IPS-20b (cell line): Measurements from ENCODE around the gene SLC6A19.

Source experiments
- H3K27ac ChIP-seq: one replicate; pipeline ENCODE4 v1.5.1; 2013; ENCODE audit warnings: low read length
- H3K27me3 ChIP-seq: 2 replicates; pipeline ENCODE4 v1.6.1; 2013; ENCODE audit warnings: mild to moderate bottlenecking, low read length, inconsistent platforms; ENCODE audit not compliant: insufficient read depth
- H3K36me3 ChIP-seq: 2 replicates; pipeline ENCODE4 v1.6.1; 2013; ENCODE audit warnings: low read depth, mild to moderate bottlenecking, inconsistent platforms, low read length, moderate library complexity; ENCODE audit not compliant: insufficient read depth
- H3K4me1 ChIP-seq: 2 replicates; pipeline ENCODE4 v1.6.1; 2013; ENCODE audit warnings: mild to moderate bottlenecking, control low read depth, inconsistent platforms, low read length, moderate library complexity; ENCODE audit not compliant: insufficient read depth
- H3K4me3 ChIP-seq: 2 replicates; pipeline ENCODE4 v1.5.1; 2013; ENCODE audit warnings: mild to moderate bottlenecking, low read length, inconsistent platforms
- H3K9ac ChIP-seq: 2 replicates; pipeline ENCODE4 v1.6.1; 2013; ENCODE audit warnings: low read depth, mild to moderate bottlenecking, inconsistent platforms, low read length, moderate library complexity
- H3K9me3 ChIP-seq: 2 replicates; pipeline ENCODE4 v1.6.1; 2013; ENCODE audit warnings: mild to moderate bottlenecking, low read depth, low read length, inconsistent platforms; ENCODE audit not compliant: insufficient read depth

Gene SLC6A19

DNA sequence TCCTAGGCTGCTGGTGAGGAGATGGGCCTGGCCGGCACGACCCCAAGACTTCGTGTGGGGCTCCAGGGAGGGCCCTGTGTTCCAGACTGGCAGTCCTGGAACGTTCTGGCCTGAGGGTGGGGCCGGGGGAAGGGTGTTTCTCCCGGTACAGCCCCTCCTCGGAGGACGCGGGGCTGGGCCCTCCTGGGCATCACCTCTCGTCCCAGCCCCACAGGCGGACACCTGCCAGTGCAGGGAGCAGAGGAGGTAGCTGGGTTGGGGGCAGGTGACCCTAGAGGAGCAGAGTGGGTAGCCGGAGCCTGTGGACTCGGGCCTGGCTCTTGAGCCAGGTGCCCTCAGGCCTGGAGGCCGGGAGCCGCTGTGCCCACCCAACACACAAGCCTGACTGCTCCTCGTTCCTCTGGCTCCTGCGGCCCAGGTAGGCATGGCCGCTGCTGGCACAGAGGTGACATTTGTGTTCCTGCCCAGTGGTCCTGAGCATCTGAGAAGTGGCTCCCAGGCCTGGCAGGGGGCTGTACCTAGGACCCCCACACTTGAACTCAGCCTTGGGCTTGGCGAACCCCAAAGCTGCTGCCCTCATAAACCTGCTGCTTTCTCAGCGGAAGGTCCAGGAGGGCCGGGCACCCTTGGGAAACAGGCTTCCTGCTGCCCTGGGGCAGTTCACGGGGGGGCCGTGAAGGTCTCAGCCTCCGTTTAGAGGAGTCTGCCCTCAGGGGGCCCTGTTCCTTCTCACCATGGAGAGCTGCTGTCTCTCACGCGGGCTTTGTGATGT, 817 bp downstream of the SLC6A19 start:
- H3K27me3 ChIP-seq, result peaks cover 13% of the 10 kb centered on the region; the same call in 1 of the 2 replicates
- H3K9ac ChIP-seq, result no peak overlapping the region
- H3K9me3 ChIP-seq, result no peaks in the 10 kb centered on the region
- no peak overlapping the region for H3K27ac ChIP-seq
- no peaks in the 10 kb centered on the region for H3K4me1 ChIP-seq
- H3K36me3 ChIP-seq, result no peaks in the 10 kb centered on the region
- H3K4me3 ChIP-seq, result no peak overlapping the region

DNA sequence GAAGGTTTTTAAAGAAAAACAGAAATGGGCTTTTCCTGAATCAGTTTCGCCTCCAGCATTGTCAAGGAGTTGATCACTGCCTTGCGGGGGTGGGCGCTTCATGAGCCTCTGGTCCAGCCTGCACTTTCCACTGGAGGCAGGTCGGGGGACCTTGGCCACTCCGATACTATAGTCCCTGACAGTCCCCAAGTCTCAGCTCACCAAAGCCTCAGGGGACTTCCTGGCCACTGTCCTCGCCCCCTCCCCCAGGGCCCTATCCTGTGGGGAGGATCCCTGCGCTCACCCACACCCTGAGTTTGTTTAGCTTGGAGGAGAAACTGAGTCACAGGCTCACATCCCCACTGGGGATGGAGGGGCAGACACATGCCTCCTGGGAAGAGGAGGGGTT, 1.4 kb downstream of the SLC6A19 start:
- no peak overlapping the region for H3K9ac ChIP-seq
- H3K27me3 ChIP-seq, result peaks cover 13% of the 10 kb centered on the region; the same call in 1 of the 2 replicates
- H3K4me1 ChIP-seq, result no peaks in the 10 kb centered on the region
- H3K4me3 ChIP-seq, result no peak overlapping the region
- no peaks in the 10 kb centered on the region for H3K9me3 ChIP-seq
- H3K36me3 ChIP-seq, result no peaks in the 10 kb centered on the region
- no peak overlapping the region for H3K27ac ChIP-seq

- Histone ChIP-seq H3K4me1 (no peaks in the 10 kb centered on the region), H3K27me3 (peaks cover 9% of the 10 kb centered on the region; the same call in 1 of the 2 replicates), H3K9ac (no peak overlapping the region), H3K36me3 (no peaks in the 10 kb centered on the region), H3K4me3 (no peak overlapping the region), H3K27ac (no peak overlapping the region), H3K9me3 (no peaks in the 10 kb centered on the region)
These were observed 2.0 kb downstream of the SLC6A19 start for GRCh38 chr5:1203311-1203967.

GRCh38 chr5:1203968-1204692, 2.7 kb downstream of the SLC6A19 start:
- Histone ChIP-seq H3K4me1 (no peaks in the 10 kb centered on the region), H3K9me3 (no peaks in the 10 kb centered on the region), H3K27me3 (peaks cover 4% of the 10 kb centered on the region; the same call in 1 of the 2 replicates), H3K9ac (no peak overlapping the region), H3K4me3 (no peak overlapping the region), H3K36me3 (no peaks in the 10 kb centered on the region), H3K27ac (no peak overlapping the region)

- no peaks in the 10 kb centered on the region for H3K27me3 ChIP-seq
These were observed 3.4 kb downstream of the SLC6A19 start for GRCh38 chr5:1204693-1205242.

DNA sequence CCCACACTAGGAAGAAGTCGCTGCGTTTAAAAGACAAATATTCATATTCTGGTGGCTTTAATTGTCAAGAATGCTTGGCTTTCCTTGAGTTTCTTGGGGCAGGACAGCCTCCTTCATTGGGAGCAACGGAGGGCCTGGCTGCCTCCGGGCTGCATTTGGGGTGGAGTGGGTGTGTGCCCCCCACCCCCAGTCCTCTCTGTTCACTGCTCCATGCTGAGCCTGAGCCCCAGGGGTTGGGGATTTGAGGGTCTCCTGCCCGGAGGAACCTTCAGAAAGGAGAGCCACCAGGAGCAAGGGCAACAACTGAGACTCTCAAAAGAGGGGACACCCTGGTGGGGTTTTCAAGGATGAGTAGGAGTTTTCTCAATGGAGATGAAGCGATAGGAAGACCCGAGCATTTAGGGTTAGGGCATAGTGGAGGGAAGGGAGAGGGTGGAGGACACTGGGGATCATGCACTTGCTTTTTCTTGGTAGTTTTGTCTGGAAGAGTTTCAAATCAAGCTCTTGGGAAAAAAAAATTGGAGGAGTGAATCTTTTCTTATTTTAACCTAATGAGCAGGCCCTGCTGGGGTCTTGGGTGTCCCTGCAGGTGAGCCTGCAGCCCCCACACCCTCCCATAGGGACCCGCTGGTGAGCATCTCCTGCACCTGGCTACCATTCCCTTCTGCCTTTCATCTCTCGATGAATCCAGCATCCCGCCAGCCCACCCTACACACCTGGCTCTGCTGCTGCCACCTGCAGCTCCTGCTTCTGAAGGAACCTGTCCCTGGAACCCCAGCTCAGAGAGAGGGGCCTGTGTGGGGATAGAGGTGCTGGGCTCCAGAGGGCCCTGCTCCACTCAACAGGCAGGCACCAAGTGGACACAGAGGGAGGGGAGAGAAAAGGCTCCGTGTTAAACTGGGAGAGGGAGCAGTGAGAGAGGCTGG, 4.1 kb downstream of the SLC6A19 start:
- no peak overlapping the region for H3K9ac ChIP-seq
- H3K27me3 ChIP-seq, result no peaks in the 10 kb centered on the region
- H3K9me3 ChIP-seq, result no peaks in the 10 kb centered on the region
- H3K36me3 ChIP-seq, result no peaks in the 10 kb centered on the region
- H3K27ac ChIP-seq, result no peak overlapping the region
- no peaks in the 10 kb centered on the region for H3K4me1 ChIP-seq
- no peak overlapping the region for H3K4me3 ChIP-seq

More at GRCh38 chr5:1204693-1205242, 3.4 kb downstream of the SLC6A19 start:
- Histone ChIP-seq H3K9ac (no peak overlapping the region), H3K36me3 (no peaks in the 10 kb centered on the region), H3K9me3 (no peaks in the 10 kb centered on the region), H3K4me1 (no peaks in the 10 kb centered on the region), H3K4me3 (no peak overlapping the region), H3K27ac (no peak overlapping the region)

- Histone ChIP-seq H3K27me3 (no peaks in the 10 kb centered on the region), H3K27ac (no peak overlapping the region), H3K4me3 (no peak overlapping the region), H3K36me3 (no peaks in the 10 kb centered on the region), H3K9me3 (no peaks in the 10 kb centered on the region), H3K9ac (no peak overlapping the region), H3K4me1 (no peaks in the 10 kb centered on the region)
These were observed 5.4 kb downstream of the SLC6A19 start for GRCh38 chr5:1206521-1207412.

DNA sequence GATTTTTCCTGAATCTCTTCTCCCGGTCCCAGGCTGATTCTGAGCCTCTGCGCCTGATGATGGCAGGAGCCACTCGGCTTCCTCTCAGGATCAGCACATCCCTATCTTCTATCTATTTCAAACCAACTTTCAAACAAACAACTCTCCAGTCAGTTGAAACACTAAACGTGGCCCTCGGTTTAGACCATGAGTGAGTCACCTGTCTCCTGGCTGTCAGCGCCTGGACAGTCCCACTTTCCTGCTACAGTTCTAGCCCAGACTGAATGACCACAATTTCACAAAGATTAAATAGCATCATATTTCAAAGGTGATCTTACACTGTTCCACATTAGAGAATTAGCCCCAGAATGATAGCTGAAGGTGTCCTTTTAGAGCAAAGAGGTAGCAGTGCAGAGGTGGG, 6.2 kb downstream of the SLC6A19 start:
- Histone ChIP-seq H3K4me3 (no peak overlapping the region), H3K36me3 (no peaks in the 10 kb centered on the region), H3K27me3 (no peaks in the 10 kb centered on the region), H3K9me3 (no peaks in the 10 kb centered on the region), H3K9ac (no peak overlapping the region), H3K27ac (no peak overlapping the region), H3K4me1 (no peaks in the 10 kb centered on the region)

DNA sequence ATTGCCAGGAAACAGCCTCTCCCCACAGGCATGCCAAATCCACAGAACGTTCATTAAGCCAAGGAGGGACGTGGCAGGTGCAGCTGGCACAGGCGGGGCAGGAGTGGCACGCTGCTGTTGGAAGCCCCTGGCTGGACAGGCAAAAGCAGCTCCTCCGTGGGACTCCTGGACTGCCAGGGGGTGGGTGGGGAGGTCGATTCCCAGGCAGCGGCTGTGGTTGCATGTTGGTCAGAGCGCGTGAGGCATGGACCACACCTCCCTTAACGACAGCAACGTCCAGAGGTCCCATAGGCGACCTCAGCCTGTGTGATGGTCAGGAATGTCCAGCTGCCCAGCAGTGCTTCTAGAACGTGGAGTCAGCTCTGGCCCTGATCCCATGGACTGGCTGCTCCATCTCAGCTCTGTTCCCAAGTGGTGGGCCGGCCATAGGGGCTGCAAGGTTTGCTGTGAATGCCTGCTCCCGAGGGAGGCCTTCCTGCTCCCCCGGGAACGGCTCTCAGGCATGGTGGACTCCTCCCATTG, 6.9 kb downstream of the SLC6A19 start:
- no peaks in the 10 kb centered on the region for H3K27me3 ChIP-seq
- H3K27ac ChIP-seq, result no peak overlapping the region
- no peaks in the 10 kb centered on the region for H3K9me3 ChIP-seq
- no peaks in the 10 kb centered on the region for H3K36me3 ChIP-seq
- H3K4me1 ChIP-seq, result no peaks in the 10 kb centered on the region
- H3K9ac ChIP-seq, result no peak overlapping the region
- H3K4me3 ChIP-seq, result no peak overlapping the region

- H3K9ac ChIP-seq, result no peak overlapping the region
These were observed 7.5 kb downstream of the SLC6A19 start for GRCh38 chr5:1208743-1209488.

More at GRCh38 chr5:1208743-1209488, 7.5 kb downstream of the SLC6A19 start:
- Histone ChIP-seq H3K9me3 (no peaks in the 10 kb centered on the region), H3K27ac (no peak overlapping the region), H3K27me3 (no peaks in the 10 kb centered on the region), H3K4me1 (no peaks in the 10 kb centered on the region), H3K36me3 (no peaks in the 10 kb centered on the region), H3K4me3 (no peak overlapping the region)
